Body of pancreas (tissue), 4 donors: Measurements from ENCODE around the gene ZDHHC3. TPM values are rescaled to one million over a fixed set of nuclear protein-coding genes. Genes with fewer than 3 reads are reported as not detected.

Experiments used
- ATAC-seq: fragments of 150-250 bp; one replicate; pipeline ENCODE4 v1.9.1; 2016
- DNase-seq, 4 donors: peaks; one replicate each; pipeline ENCODE4 v3.0.0-alpha.2; 2019
- H3K27ac ChIP-seq, 4 donors: fragments of 200-600 bp; sonication (generic); 1 replicate in 3 of 4; 2 replicates in 1 of 4; pipeline versions ENCODE4 v1.5.1 to v1.6.1; 2016 to 2019; ENCODE audit warnings: mild to moderate bottlenecking in 1 of 4, mixed read lengths in 1 of 4, moderate library complexity in 1 of 4
- H3K27me3 ChIP-seq, 2 donors: fragments of 200-600 bp; sonication (generic); one replicate each; pipeline ENCODE4 v1.6.0; 2016; ENCODE audit warnings: mild to moderate bottlenecking in 1 of 2
- H3K36me3 ChIP-seq, 2 donors: fragments of 200-600 bp; sonication (generic); replicated peaks in 1 of 2; 2 replicates each; pipeline ENCODE4 v1.5.1; 2016; ENCODE audit warnings: low read depth in 2 of 2; ENCODE audit not compliant: insufficient read depth in 1 of 2
- H3K4me1 ChIP-seq: fragments of 200-600 bp; sonication (generic); one replicate; pipeline ENCODE4 v1.6.0; 2016
- H3K4me3 ChIP-seq, 2 donors: fragments of 200-600 bp; sonication (generic); 1 replicate in 1 of 2; 2 replicates in 1 of 2; pipeline ENCODE4 v1.5.1; 2016 to 2019
- H3K9me3 ChIP-seq, 3 donors: fragments of 200-600 bp; sonication (generic); 1 replicate in 2 of 3; 2 replicates in 1 of 3; pipeline ENCODE4 v1.5.1; 2016
- POLR2A ChIP-seq, 3 donors: fragments of 450-650 bp; IDR thresholded peaks; one replicate each; pipeline ENCODE4 v1.6.1; 2016; ENCODE audit warnings: antibody characterized with exemption in 3 of 3, mild to moderate bottlenecking in 2 of 3
- WGBS, 2 donors: methylation state at CpG; one replicate each; pipeline ENCODE4 v1.1.5; 2017; 5-methylcytosine and 5-hydroxymethylcytosine counted together
- intact Hi-C: fragments of 100-400 bp; cut with DNase I; formaldehyde crosslinking; loops from one replicate; pipeline ENCODE4 v1.15.1; 2023
- total RNA-seq, 2 donors: library from RNA; depleted of rRNA; stranded (reverse); fragments of >200 nt; gene quantifications; one replicate each; pipeline ENCODE4 v1.1.0, GENCODE V29; 2016
- TF ChIP-seq, protein P1 (sequence below), 7 experiments: fragments of 450-650 bp in 4 of 7; fragments of 200-600 bp in 3 of 7; sonication (generic) in 3 of 7; IDR thresholded peaks; one replicate each; pipeline ENCODE4 v1.5.1; 2016 to 2019; ENCODE audit warnings: antibody characterized with exemption in 7 of 7

ZDHHC3 gene
- total RNA-seq, 2 donors from 2014 or later = 32.2 to 32.3 TPM

DNA sequence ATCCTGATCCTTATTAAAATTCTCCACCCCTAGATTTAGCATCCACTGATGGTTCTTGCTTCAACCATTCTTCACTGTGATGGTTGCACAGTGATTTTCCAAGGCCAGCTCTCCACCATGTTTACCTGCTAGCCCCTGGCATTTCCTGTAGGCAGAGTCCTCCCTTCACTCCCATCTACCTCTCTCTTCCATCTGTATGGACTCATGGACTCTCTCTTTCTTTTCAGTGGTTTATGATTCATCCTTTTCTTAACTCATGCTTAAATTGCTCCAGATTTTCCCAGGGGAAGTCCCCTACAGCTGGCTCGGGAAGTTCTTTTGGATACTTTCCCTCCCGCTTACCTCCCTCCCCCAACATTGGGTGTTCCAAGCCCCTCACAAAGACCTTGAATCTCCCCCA, 82.9 kb downstream of the ZDHHC3 start:
- 55 to 68% methylated on average over 2 of the region's 2 CpGs for WGBS, 2 donors
- no peak overlapping the region for H3K4me3 ChIP-seq
- H3K27me3 ChIP-seq = no peaks in the 10 kb centered on the region
- no peaks in the 10 kb centered on the region for H3K4me1 ChIP-seq
- H3K36me3 ChIP-seq = no peaks in the 10 kb centered on the region
- no peak for TF ChIP-seq POLR2A (IDR thresholded peaks at IDR 0.05)
- TF ChIP-seq, protein P1, sequence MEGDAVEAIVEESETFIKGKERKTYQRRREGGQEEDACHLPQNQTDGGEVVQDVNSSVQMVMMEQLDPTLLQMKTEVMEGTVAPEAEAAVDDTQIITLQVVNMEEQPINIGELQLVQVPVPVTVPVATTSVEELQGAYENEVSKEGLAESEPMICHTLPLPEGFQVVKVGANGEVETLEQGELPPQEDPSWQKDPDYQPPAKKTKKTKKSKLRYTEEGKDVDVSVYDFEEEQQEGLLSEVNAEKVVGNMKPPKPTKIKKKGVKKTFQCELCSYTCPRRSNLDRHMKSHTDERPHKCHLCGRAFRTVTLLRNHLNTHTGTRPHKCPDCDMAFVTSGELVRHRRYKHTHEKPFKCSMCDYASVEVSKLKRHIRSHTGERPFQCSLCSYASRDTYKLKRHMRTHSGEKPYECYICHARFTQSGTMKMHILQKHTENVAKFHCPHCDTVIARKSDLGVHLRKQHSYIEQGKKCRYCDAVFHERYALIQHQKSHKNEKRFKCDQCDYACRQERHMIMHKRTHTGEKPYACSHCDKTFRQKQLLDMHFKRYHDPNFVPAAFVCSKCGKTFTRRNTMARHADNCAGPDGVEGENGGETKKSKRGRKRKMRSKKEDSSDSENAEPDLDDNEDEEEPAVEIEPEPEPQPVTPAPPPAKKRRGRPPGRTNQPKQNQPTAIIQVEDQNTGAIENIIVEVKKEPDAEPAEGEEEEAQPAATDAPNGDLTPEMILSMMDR (IDR thresholded peaks at IDR 0.05) = no peak
- no peak for DNase-seq
- no peak overlapping the region for H3K27ac ChIP-seq
- H3K9me3 ChIP-seq = no peaks in the 10 kb centered on the region
- no peak for ATAC-seq
- intact Hi-C loops = no loop called here

DNA sequence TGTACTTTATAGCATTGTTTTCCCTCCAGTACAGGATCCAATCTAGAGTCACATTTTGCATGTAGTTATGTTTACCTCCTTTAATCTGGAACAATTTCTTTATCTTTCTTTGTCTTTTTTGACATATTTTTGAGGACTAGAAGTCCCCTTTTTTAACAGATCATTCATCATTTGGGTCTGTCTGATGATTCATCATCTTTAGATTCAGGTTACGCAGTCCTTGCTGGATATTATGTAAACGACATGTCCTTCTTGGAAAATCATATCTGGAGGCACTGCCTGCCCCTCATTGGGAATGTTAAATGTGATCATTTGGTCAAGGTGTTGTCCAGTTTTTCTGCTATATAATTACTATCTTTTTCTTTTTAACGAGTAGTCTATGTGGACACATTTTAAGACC, 83.3 kb downstream of the ZDHHC3 start:
- DNase-seq (no peak), ATAC-seq (no peak)
- intact Hi-C loops = no loop called here
- H3K27ac ChIP-seq = no peak overlapping the region
- no peaks in the 10 kb centered on the region for H3K27me3 ChIP-seq
- H3K9me3 ChIP-seq = no peaks in the 10 kb centered on the region
- H3K4me1 ChIP-seq = no peaks in the 10 kb centered on the region
- TF ChIP-seq, protein P1 (IDR thresholded peaks at IDR 0.05) = no peak
- TF ChIP-seq POLR2A (IDR thresholded peaks at IDR 0.05) = no peak
- H3K4me3 ChIP-seq = no peak overlapping the region
- 70 to 79% methylated on average over 3 of the region's 3 CpGs for WGBS, 2 donors
- H3K36me3 ChIP-seq = no peaks in the 10 kb centered on the region

DNA sequence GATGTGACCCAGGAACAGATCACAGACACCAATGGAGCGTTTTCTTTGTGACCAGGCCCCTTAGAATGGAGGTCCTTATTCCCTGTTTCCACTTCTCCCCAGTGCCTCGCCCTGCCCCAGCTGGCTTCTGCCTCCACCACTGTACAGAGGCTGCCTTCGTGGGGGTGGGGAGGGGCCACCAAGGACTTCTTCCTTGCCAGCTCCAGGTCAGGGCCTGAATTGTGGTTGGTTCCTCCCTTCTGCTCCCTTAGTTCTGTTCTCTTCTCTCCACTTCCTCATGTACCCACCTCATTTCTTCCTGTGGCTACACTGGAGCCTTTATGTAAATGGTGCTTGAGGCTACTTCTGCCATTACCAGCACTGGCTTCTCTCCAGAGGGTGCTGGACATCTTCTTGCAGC, 85.1 kb downstream of the ZDHHC3 start:
- no peak overlapping the region for H3K4me3 ChIP-seq
- H3K27ac ChIP-seq = no peak overlapping the region
- H3K9me3 ChIP-seq = no peaks in the 10 kb centered on the region
- DNase-seq (no peak), ATAC-seq (no peak)
- no peak for TF ChIP-seq POLR2A (IDR thresholded peaks at IDR 0.05)
- TF ChIP-seq, protein P1 (IDR thresholded peaks at IDR 0.05) = no peak
- no peaks in the 10 kb centered on the region for H3K36me3 ChIP-seq
- no peaks in the 10 kb centered on the region for H3K27me3 ChIP-seq
- intact Hi-C loops = no loop called here
- WGBS, 2 donors = 54 to 61% methylated on average over 3 of the region's 3 CpGs
- H3K4me1 ChIP-seq = no peaks in the 10 kb centered on the region

DNA sequence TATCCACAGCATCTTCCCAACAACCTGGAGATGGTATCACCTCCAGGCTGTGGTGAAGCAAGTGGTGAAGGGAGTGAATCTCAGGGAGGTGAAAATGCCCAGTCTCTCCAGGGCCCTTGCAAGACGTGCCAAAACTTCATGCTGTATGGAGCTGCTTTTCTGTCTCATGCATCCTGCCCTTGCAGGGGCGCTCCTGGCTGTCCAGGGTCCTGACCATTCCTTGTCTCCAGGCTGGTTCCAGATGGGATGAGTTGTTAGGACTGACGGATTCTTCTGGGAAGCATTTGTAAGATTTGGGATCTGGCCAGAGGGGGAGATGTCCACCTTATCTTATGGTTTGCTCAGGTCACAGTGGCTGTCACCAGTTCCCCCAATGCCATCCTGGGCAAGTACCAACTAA, 85.7 kb downstream of the ZDHHC3 start:
- 48 to 52% methylated on average over 2 to 3 of the region's 3 CpGs for WGBS, 2 donors
- Histone ChIP-seq H3K27ac (no peak overlapping the region), H3K36me3 (no peaks in the 10 kb centered on the region), H3K4me1 (no peaks in the 10 kb centered on the region), H3K9me3 (no peaks in the 10 kb centered on the region), H3K4me3 (no peak overlapping the region), H3K27me3 (no peaks in the 10 kb centered on the region)
- DNase-seq (no peak), ATAC-seq (no peak)
- intact Hi-C loops = no loop called here
- TF ChIP-seq, protein P1 (IDR thresholded peaks at IDR 0.05) = no peak
- TF ChIP-seq POLR2A (IDR thresholded peaks at IDR 0.05) = no peak

DNA sequence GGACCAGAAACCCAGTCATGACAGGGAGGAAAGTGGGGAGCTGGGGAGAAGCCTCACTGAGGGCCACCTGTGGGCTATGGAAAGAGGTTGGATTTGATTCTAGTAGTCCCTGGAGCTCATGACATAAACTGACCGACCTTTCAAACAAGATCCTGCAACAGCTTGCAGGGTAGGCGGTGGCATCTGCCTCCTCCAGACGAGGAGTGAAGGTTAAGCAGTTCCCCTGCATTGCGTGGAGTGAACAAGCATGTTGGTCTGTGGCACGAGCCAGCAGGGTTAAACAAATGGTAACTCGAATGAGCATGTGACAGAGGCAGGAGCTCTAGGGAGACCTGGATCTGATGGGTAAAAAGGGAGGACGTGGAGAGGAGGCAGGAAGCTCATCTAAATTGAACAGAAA, 88.9 kb downstream of the ZDHHC3 start:
- 57 to 65% methylated on average over 7 of the region's 7 CpGs for WGBS, 2 donors
- no peaks in the 10 kb centered on the region for H3K27me3 ChIP-seq
- H3K27ac ChIP-seq = no peak overlapping the region
- intact Hi-C loops = no loop called here
- DNase-seq (no peak), ATAC-seq (no peak)
- H3K9me3 ChIP-seq = no peaks in the 10 kb centered on the region
- H3K4me3 ChIP-seq = no peak overlapping the region
- H3K36me3 ChIP-seq = no peaks in the 10 kb centered on the region
- TF ChIP-seq, protein P1 (IDR thresholded peaks at IDR 0.05) = no peak
- TF ChIP-seq POLR2A (IDR thresholded peaks at IDR 0.05) = no peak
- no peaks in the 10 kb centered on the region for H3K4me1 ChIP-seq
